Liver (tissue), 9 donors: Measurements from ENCODE around the gene ACTR1B. TPM values are rescaled to one million over a fixed set of nuclear protein-coding genes. Genes with fewer than 3 reads are reported as not detected.

Experiments
- DNase-seq: peaks from one replicate; pipeline ENCODE4 v3.0.0-alpha.2; 2017; ENCODE audit warnings: low spot score
- H3K27ac ChIP-seq, 2 donors: one replicate each; pipeline ENCODE4 v1.7.0; 2013; ENCODE audit warnings: inconsistent platforms in 2 of 2, low read length in 2 of 2, control low read depth in 1 of 2, low read depth in 1 of 2, mild to moderate bottlenecking in 1 of 2
- H3K27me3 ChIP-seq, 4 donors: one replicate each; pipeline versions ENCODE4 v1.6.1 to v1.7.0; 2013; ENCODE audit warnings: low read length in 3 of 4, inconsistent platforms in 1 of 4, mild to moderate bottlenecking in 1 of 4, moderate library complexity in 1 of 4; ENCODE audit not compliant: control insufficient read depth in 4 of 4, insufficient read depth in 4 of 4
- H3K36me3 ChIP-seq, 4 donors: one replicate each; pipeline versions ENCODE4 v1.6.1 to v1.7.0; 2013; ENCODE audit warnings: low read length in 3 of 4, mild to moderate bottlenecking in 3 of 4, low read depth in 1 of 4, moderate library complexity in 1 of 4; ENCODE audit not compliant: control insufficient read depth in 4 of 4, insufficient read depth in 3 of 4
- H3K4me1 ChIP-seq, 4 donors: one replicate each; pipeline versions ENCODE4 v1.6.1 to v1.7.0; 2013; ENCODE audit warnings: low read length in 3 of 4, mild to moderate bottlenecking in 3 of 4, moderate library complexity in 1 of 4; ENCODE audit not compliant: control insufficient read depth in 4 of 4, insufficient read depth in 4 of 4
- H3K4me3 ChIP-seq, 3 donors: one replicate each; pipeline versions ENCODE4 v1.6.1 to v1.7.0; 2013; ENCODE audit warnings: low read length in 3 of 3, control low read depth in 1 of 3, low read depth in 1 of 3, mild to moderate bottlenecking in 1 of 3
- H3K9ac ChIP-seq, 2 donors: one replicate each; pipeline ENCODE4 v1.7.0; 2013; ENCODE audit warnings: low read length in 2 of 2, mild to moderate bottlenecking in 2 of 2, moderate library complexity in 2 of 2, control low read depth in 1 of 2, low read depth in 1 of 2
- H3K9me3 ChIP-seq, 4 donors: one replicate each; pipeline versions ENCODE4 v1.6.1 to v1.7.0; 2013; ENCODE audit warnings: low read length in 3 of 4; ENCODE audit not compliant: control insufficient read depth in 4 of 4
- CTCF ChIP-seq: fragments of 150-350 bp; IDR thresholded peaks from 2 replicates; pipeline ENCODE4 v1.5.1; 2017; ENCODE audit warnings: improper control_type of control experiment, low read depth, low read length; ENCODE audit not compliant: missing input control
- EGR1 ChIP-seq, 2 donors: IDR thresholded peaks; 2 replicates each; pipeline ENCODE4 v1.6.1; 2016 to 2018; ENCODE audit warnings: antibody characterized with exemption in 2 of 2, low read depth in 2 of 2
- FOXA1 ChIP-seq: IDR thresholded peaks from 2 replicates; pipeline ENCODE4 v1.6.1; 2016; ENCODE audit warnings: antibody characterized with exemption
- FOXA2 ChIP-seq: IDR thresholded peaks from 2 replicates; pipeline ENCODE4 v1.6.1; 2016; ENCODE audit warnings: antibody characterized with exemption
- GABPA ChIP-seq, 2 donors: IDR thresholded peaks in 1 of 2; conservative IDR thresholded peaks in 1 of 2; 2 replicates each; pipeline ENCODE4 v1.6.1; 2016; ENCODE audit warnings: antibody characterized with exemption in 2 of 2, mild to moderate bottlenecking in 1 of 2, moderate library complexity in 1 of 2
- HNF4A ChIP-seq, 2 donors: conservative IDR thresholded peaks; 2 replicates each; pipeline ENCODE4 v1.6.1; 2016; ENCODE audit warnings: antibody characterized with exemption in 2 of 2, mild to moderate bottlenecking in 2 of 2
- HNF4G ChIP-seq: IDR thresholded peaks from 2 replicates; pipeline ENCODE4 v1.6.1; 2016; ENCODE audit warnings: antibody characterized with exemption
- JUND ChIP-seq, 2 donors: IDR thresholded peaks; 2 replicates each; pipeline ENCODE4 v1.6.1; 2016; ENCODE audit warnings: antibody characterized with exemption in 2 of 2
- MAX ChIP-seq: IDR thresholded peaks from 2 replicates; pipeline ENCODE4 v1.6.1; 2016; ENCODE audit warnings: antibody characterized with exemption
- NR2F2 ChIP-seq: IDR thresholded peaks from 2 replicates; pipeline ENCODE4 v1.6.1; 2016; ENCODE audit warnings: antibody characterized with exemption
- RAD21 ChIP-seq, 2 donors: IDR thresholded peaks; 2 replicates each; pipeline ENCODE4 v1.6.1; 2016; ENCODE audit warnings: antibody characterized with exemption in 2 of 2, mild to moderate bottlenecking in 2 of 2
- REST ChIP-seq: IDR thresholded peaks from 2 replicates; pipeline ENCODE4 v1.6.1; 2016; ENCODE audit warnings: antibody characterized with exemption, mild to moderate bottlenecking
- RXRA ChIP-seq, 2 donors: IDR thresholded peaks; 2 replicates each; pipeline ENCODE4 v1.6.1; 2017 to 2018; ENCODE audit warnings: antibody characterized with exemption in 2 of 2, mild to moderate bottlenecking in 1 of 2
- SP1 ChIP-seq: IDR thresholded peaks from 2 replicates; pipeline ENCODE4 v1.6.1; 2018; ENCODE audit warnings: antibody characterized with exemption, mild to moderate bottlenecking
- TAF1 ChIP-seq: conservative IDR thresholded peaks from 2 replicates; pipeline ENCODE4 v1.6.1; 2016; ENCODE audit warnings: antibody characterized with exemption, mild to moderate bottlenecking
- YY1 ChIP-seq: IDR thresholded peaks from 2 replicates; pipeline ENCODE4 v1.6.1; 2016; ENCODE audit warnings: antibody characterized with exemption, mild to moderate bottlenecking
- WGBS: extraction: QIAGEN DNeasy Blood & Tissue Kit; methylation state at CpG from one replicate; pipeline ENCODE4 v1.1.7; 2013; 5-methylcytosine and 5-hydroxymethylcytosine counted together
- polyA plus RNA-seq, 2 donors: library from polyadenylated mRNA; stranded (reverse) in 1 of 2; unstranded in 1 of 2; fragments of 200-250 nt in 1 of 2; fragments of >200 nt in 1 of 2; fragmentation: Nextera tagmentation in 1 of 2; extraction: Ambion mirVana in 1 of 2; gene quantifications; one replicate each; pipeline versions ENCODE4 v1.2.1 to v1.2.3, GENCODE V29; 2013 to 2015
- total RNA-seq, 2 donors: library from RNA; depleted of rRNA; stranded (reverse); fragments of >200 nt; gene quantifications; one replicate each; pipeline ENCODE4 v1.2.3, GENCODE V29; 2014
- TF ChIP-seq, protein P1 (sequence below): IDR thresholded peaks from 2 replicates; pipeline ENCODE4 v1.6.1; 2016; ENCODE audit warnings: antibody characterized with exemption
- donor health status: healthy.
- donor health status: healthy.
- donor health status: healthy.
- donor health status: healthy.
- donor health status: healthy.

The ACTR1B gene
- total and polyA plus RNA-seq, 4 donors, result 15.3 to 35.8 (median 28.8) TPM

DNA sequence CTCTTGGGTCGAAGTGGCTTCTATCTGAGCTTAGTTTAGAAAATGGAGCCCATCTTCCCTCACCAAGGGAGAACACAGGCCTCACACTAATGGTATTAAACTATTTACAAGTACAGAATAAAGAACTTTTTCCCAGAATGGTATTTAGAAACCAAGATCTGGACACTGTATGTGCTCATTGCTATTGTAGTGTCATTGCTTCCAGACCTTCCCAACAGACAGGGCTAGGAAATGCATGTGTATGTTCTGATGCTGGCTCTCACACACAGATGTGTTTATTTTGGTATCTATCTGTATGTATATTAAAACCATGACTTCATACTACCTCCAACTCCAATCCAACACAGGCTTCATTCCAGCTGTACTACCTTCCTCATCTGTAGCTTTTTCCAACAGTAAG, 10.0 kb downstream of the ACTR1B start (continued):
- no peak for TF ChIP-seq GABPA (IDR thresholded peaks at IDR 0.05 in 1 of 2, conservative IDR thresholded peaks at IDR 0.05 in 1 of 2)

DNA sequence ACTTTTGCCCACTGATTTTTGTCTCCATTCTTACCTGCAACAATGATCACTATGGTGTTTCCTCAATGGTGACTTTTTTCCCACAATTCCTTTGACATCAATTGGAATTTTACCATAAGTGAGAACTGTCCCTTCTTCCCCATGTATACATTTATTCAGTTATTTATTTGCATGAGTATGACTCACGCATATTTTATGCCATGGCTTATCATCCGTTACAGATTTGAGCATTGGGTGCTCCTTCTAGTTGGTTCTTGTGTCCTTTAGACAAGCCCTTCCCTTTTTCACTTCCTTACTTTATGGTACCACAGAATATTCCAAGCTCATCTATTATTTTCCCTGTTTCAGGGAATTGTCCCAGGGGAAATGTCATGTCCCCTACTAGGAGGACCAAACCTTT, 10.4 kb downstream of the ACTR1B start:
- Histone ChIP-seq H3K27ac (no peak overlapping the region), H3K36me3 (peaks cover 3 to 42% (median 19%) of the 10 kb centered on the region in 4 donors), H3K9me3 (peaks cover 0 to 3% (median 3%) of the 10 kb centered on the region in 4 donors)

GRCh38 chr2:97651114-97651513, 12.7 kb downstream of the ACTR1B start:
- Histone ChIP-seq H3K36me3 (peaks cover 0 to 35% (median 21%) of the 10 kb centered on the region in 4 donors), H3K4me3 (no peak overlapping the region), H3K9me3 (peaks cover 0 to 3% (median 3%) of the 10 kb centered on the region in 4 donors), H3K27me3 (no peaks in the 10 kb centered on the region), H3K4me1 (peaks cover 0 to 7% (median 7%) of the 10 kb centered on the region in 4 donors), H3K9ac (no peak overlapping the region), H3K27ac (no peak overlapping the region)
- no peak for DNase-seq
- WGBS, result 89% methylated on average over 4 of the region's 4 CpGs
- TF ChIP-seq FOXA1 (no peak), EGR1 (IDR thresholded peaks at IDR 0.05; ENCODE audit: low read depth in 2 of 2) (no peak), TAF1 (no peak)

More for the DNA sequence above, 10.4 kb downstream of the ACTR1B start:
- Histone ChIP-seq H3K9ac (no peak overlapping the region), H3K27me3 (no peaks in the 10 kb centered on the region), H3K4me3 (no peak overlapping the region), H3K4me1 (no peaks in the 10 kb centered on the region)
- 93% methylated on average over 2 of the region's 2 CpGs for WGBS
- TF ChIP-seq EGR1 (IDR thresholded peaks at IDR 0.05; ENCODE audit: low read depth in 2 of 2), result no peak
- no peak for TF ChIP-seq RXRA (IDR thresholded peaks at IDR 0.05)
- no peak for TF ChIP-seq REST
- no peak for DNase-seq

GRCh38 chr2:97646977-97647376, 16.9 kb downstream of the ACTR1B start:
- Histone ChIP-seq H3K4me1 (peaks cover 3 to 16% (median 13%) of the 10 kb centered on the region in 4 donors), H3K27me3 (no peaks in the 10 kb centered on the region), H3K9ac (peak overlapping the region in 1 of 2 donors; percentile 9), H3K4me3 (peak overlapping the region in 2 of 3 donors; percentile 96 to 99), H3K9me3 (no peaks in the 10 kb centered on the region), H3K27ac (no peak overlapping the region), H3K36me3 (peaks cover 0 to 29% (median 20%) of the 10 kb centered on the region in 4 donors)
- WGBS, result 87% methylated on average over 4 of the region's 4 CpGs
- no peak for DNase-seq
- no peak for TF ChIP-seq NR2F2
- no peak for TF ChIP-seq TAF1
- TF ChIP-seq EGR1 (IDR thresholded peaks at IDR 0.05; ENCODE audit: low read depth in 2 of 2), result no peak
- TF ChIP-seq GABPA (IDR thresholded peaks at IDR 0.05 in 1 of 2, conservative IDR thresholded peaks at IDR 0.05 in 1 of 2), result no peak
- no peak for TF ChIP-seq JUND (IDR thresholded peaks at IDR 0.05)
- TF ChIP-seq, protein P1, sequence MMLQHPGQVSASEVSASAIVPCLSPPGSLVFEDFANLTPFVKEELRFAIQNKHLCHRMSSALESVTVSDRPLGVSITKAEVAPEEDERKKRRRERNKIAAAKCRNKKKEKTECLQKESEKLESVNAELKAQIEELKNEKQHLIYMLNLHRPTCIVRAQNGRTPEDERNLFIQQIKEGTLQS, result no peak
- no peak for TF ChIP-seq FOXA1
- no peak for TF ChIP-seq SP1
- no peak for TF ChIP-seq CTCF
- no peak for TF ChIP-seq HNF4G
- no peak for TF ChIP-seq HNF4A (conservative IDR thresholded peaks at IDR 0.05)
- TF ChIP-seq MAX, result no peak
- no peak for TF ChIP-seq FOXA2
- no peak for TF ChIP-seq RXRA (IDR thresholded peaks at IDR 0.05)
- TF ChIP-seq REST, result no peak
- no peak for TF ChIP-seq YY1
- no peak for TF ChIP-seq RAD21 (IDR thresholded peaks at IDR 0.05)
